HG02943 (cell line): Measurements from ENCODE around the gene CCDC54.

Source experiments
- ATAC-seq: cut with Tn5 transposase; IDR thresholded peaks from one replicate; pipeline ENCODE4 v1.9.1; 2021; ENCODE audit warnings: mild to moderate bottlenecking, low read depth, moderate library complexity; ENCODE audit not compliant: unreplicated experiment

The CCDC54 gene

DNA sequence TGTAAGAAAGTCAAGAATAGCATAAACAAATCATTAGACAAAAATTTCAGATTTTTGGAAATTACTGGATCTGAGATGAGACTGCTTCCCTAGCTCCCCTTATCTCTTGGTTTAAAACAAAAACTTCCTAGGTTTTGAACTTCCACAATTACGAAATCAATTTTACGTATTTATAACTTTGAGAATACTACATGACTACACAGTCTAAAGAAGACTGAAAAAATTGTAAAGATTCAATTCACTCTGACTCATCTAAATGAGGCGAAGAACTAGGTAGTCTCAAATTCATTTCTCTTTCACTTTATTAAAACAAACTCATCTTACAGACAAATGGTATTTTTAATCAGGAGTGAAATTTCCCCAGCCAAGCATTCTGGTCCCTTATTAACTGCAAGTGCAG lies 10.3 kb downstream of the CCDC54 start:
- no peak for ATAC-seq

DNA sequence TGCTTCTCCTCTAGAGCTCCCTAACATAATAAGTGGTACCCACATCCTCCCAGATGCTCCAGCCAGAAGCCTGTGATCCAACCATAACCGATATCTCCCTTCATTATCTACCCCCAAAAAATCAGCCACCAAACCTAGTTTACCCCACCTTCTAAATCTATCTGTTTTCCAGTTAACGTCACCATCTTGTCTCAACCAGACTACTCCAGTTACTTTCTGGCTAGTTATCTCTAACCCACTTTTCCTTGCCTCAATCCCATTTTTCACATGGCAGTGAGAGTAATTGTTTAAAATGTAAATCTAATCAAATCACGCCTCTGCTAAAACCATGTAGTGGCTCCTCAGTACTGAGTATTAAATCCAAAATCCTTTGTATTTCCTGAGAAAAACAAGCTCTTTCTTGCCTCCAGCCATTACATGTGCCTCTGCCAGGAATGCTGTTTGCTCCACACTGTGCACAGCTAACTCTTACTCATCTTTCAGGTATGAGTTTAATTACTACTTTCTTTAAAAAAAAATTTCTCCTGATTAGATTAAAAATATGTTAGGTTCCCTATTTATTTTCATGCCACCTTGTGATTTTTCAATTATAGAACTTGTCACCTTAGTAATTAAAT lies 15.4 kb downstream of the CCDC54 start:
- ATAC-seq = no peak

DNA sequence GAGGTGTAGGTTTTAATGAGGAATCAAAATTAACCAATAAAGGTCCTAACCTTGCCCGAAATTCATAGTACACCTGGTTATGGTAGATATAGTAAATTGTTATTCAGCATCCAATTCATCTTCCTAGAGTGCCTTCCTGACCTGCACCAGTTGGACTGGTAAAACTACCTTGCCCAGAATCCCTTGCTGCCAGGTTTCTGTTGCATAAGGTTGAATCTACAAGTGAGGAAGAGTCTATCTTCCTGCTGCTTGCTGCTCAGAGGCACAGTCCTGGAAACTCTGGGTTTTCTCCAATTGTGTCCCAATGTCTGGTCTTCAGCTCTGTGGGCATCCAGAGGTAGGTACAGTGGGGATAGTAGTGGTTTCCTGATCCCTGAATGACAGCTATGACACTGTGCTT lies 17.3 kb downstream of the CCDC54 start:
- no peak for ATAC-seq

DNA sequence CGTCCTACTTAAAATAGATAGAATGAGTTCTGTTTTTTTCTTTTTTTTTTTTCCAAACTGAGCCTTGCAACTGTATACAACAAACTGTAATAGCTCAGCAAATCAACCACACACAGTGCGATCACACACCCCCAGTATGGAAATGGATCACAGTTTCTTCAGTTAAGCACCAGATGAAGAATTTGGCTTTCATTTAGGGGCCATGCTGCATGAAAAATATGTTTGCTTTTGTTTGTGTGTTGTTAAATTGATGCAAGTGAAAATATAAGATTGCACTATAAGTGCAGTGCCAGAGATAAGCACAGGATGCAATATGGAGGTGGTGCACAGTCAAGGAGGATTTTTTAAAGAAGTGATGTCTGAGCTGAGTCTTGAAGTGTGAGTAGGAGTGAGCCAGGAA lies 17.8 kb downstream of the CCDC54 start:
- ATAC-seq = no peak

DNA sequence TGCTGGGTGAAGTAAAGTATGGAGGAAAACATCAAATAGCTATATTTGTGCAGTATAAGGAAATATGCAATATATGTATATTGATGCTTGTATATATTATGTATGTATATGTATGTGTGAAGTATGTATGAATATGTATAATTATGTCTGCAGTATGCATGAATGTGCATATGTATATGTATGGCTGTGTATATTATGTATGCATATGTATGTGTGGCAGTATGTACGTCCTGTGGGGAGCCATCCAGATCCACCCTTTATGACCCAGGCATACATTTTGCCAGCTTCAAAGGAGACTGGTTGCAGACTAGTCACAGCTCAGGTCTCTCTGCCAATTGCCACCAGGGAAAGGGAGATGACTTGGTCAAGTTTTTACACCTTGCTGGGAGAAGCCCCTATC lies 24.1 kb downstream of the CCDC54 start:
- no peak for ATAC-seq

DNA sequence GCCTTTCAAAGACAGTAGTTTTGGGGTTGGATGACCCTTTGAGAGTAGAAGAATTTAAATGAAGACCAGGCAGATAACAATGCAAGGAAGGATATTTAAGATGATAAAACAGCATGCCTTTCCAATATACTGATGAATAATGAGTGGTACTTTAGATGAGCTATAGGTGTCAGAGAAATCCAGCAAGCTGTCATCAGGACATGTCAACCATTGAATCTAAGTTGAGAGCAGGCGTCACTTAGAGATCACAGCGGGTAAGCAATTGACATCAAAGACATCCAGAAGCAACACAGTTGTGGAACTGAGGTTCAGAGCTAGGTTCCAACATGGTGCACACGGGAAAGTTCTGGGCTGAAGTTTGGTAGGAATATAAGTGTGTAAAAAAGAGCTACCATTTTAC lies 25.0 kb downstream of the CCDC54 start:
- ATAC-seq = no peak

DNA sequence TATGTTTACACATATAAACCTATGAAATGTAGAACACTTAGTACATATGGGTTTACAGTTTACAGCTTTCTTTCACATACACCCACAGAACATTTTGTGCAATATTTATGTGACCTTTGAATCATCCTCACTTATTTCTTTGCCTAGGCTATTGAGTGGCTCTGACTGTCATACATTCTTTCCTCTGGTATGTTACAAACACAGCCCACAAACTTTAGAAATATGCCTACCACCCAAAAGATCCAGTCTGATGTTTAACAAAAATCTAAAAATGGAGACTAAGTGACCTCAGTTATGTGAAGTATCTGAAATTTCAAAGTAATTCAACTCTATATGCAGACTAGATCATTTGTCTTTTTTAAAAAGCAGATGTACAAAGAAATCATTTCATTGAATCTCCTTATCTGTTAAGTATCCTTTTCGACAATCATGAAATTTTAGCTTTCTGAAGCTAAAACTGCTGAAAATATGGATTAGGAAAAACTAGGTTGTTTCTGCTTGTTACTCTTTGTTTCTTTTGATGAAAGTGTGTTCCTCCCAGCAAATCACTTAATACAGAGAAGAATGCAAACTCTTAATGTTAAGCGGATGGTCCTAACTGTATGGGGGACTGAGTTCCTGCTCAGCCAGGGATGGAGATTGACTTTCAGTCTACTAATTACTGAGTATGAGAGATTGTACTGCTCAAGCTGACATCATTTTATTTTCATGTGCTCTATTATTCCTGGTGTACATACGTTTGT lies 27.7 kb downstream of the CCDC54 start:
- no peak for ATAC-seq

DNA sequence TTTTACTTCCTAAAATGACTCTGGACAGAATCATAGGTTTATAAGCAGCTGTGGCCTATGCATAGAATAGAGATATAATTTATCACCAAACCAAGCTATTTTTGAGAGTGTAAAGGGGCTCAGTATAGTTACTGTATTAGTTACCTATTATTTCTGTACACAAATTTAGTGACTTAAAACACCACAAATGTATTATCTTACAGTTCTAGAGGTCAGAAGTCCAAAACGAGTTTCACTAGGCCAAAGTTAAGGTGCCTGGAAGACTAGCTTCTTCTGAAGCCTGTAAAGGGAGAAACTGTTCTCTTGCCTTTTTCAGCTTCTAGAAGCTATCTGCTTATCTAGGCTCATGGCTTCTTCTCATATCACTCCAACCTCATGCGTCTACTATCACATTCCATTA lies 30.1 kb downstream of the CCDC54 start:
- no peak for ATAC-seq

DNA sequence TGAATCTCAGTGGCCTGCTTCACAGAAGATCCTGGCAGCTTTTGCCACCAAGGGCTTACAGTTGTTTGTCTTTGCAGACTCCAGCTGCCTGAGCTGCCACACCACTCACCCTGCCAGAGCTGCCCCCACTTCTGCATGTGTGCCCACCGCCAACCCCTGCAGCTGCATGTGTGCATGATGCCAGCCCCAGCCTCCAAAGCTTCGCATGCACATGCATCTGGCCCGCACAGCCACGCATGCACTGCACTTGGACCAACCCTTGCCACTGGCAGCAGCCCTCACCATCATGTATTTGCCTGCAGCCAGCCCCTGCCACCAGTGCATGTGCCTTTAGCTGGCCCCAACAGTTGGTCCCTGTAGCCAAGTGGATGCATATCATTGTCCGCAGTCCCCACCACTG lies 31.3 kb downstream of the CCDC54 start:
- ATAC-seq = no peak

DNA sequence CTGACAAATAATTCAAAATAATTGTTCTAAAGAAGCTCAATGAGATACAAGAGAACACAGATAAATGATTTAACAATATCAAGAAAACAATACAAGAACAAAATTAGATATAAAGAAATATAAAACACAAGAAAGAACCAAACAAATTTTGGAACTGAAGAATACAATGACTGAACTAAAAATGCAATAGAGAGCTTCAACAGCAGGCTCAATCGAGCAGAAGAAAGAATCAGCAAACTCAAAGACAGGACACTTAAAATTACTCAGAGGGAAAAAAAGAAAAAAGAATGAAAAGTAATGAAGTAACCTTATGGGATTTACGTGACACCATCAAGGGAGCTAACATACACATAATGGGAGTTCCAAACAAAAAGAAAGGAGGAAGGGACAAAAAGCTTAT lies 32.1 kb downstream of the CCDC54 start:
- no peak for ATAC-seq

DNA sequence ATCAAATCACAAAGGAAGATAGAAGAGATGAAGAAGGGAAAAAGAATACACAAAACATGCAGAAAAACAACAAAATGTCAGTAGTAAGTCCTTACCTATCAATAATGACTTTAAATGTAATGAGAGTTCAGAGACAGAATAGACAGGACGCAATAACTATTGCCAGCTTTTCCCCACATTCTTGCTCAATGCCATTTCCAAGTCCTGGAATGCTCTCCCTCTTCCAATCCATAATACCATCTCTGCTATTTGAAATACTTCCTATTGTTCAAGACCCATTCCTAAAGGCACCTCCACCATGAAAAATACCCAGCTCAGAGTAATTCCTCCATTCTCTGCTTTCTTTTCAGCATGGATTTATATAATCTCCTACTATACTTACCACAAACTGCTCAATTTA lies 33.4 kb downstream of the CCDC54 start:
- ATAC-seq = no peak

DNA sequence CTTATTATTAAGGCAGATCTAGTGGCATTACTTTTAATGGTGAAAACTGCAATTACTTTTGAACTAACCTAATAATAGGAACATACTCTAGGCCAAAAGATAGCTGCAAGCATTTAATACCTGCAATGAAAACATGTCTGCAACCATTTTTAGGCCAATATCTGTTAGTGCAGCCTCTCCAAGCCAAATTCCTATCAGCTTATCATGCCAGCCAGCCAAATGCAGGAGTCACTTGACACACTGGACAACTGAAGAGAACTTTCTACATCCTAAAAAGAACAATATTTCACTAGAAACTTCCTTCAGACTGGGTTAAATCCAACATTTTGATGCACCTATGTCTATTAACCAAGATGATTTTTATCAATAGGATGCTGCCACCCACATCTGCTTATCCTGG lies 33.8 kb downstream of the CCDC54 start:
- no peak for ATAC-seq

DNA sequence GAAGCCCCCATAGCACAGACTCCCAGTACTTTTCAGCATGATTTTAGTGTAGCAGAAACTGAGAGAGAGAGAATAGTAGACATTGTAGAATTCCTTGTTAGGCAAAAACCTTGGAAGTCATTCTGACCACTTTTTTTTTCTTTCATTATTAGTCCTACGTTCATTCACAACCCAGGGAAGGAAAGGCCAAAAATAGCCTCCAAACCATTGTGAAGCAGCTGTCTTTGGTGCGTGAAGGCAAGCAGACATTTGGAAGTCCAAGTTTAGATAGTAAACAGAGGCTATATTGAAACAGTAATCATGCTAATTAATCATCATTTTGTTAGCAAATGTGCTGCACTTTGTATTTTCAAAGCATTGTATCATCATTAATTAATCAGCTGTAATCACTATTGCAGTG lies 34.5 kb downstream of the CCDC54 start:
- no peak for ATAC-seq

DNA sequence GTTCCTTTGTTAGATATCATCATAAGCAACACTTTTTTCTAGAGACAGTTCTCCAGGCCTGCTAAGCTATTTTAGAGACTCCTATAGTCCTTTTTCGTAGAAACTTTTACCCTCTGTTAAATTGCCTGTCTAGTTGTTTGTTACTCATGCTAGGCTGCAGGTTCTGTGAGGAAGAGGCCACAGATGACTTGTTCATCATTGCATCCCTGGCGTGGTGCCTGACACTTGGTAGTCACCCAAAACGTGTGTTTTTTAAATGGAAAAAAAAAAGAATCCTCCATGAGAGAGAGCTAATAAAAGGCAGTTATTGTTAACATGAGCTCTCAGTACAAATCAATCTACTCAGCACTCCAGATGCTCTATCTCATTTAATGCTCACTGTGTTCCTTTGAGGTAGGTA lies 35.1 kb downstream of the CCDC54 start:
- no peak for ATAC-seq

DNA sequence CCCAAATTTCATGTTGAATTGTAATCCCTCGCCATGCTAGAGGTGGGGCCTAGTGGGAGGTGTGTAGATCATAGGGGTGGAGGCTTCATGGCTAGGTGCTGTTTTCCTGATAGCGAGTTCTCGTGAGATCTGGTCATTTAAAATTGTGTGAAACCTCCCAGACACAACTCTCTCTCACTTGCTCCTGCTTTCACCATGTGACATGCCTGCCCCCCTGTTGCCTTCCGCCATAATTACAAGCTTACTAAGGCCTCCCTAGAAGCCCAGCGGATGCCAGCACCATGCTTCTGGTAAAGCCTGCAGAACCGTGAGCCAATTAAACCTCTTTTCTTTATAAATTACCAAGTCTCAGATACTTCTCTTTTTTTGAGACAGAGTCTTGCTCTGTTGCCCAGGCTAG lies 36.0 kb downstream of the CCDC54 start:
- no peak for ATAC-seq

DNA sequence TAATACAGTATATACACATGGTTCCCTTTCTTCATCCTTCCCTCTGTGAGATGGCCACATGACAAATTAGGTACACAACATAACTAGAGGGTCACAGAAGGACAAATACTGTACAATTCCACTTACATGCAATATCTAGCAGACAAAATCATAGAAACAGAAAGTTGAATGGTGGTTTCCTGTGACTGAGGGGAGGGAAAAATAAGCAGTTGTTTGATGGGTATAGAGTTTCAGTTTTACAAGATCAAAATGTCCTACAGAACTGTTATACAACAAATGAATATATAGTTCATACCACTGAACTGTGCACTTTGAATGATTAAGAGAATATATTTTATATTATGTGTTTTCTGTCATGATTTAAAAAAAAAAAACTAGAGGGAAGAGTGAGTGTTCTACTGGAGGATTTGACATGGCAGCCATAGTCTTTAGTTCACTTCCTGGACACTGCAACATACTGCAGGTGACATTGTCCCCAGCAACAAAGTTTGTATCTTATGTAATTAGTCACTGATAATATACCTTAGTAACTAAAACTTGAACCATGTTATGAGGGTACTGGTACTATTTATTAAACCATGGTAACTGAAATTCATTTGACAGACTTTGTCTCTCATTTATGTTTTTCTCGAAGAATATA lies 37.2 kb downstream of the CCDC54 start:
- peak; percentile 91 for ATAC-seq

DNA sequence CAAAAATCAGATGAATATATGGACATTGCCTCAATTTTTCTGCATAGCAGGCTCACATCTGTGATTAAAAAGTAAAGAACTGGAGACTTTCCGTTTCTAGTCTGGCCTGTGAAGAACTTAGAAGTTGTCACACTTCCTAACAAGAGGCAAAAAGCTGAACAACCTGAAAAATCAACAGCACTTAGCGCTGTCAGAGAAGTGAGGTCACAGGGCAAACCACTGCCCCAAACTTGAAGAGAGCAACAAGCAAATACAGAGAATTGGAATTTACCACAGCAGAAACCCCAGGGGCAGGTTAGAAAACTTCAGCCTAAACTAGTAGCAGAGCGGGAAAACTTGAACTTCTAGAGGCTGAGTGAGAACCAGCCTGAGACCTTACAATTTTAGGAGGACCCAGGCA lies 38.9 kb downstream of the CCDC54 start:
- ATAC-seq = no peak

DNA sequence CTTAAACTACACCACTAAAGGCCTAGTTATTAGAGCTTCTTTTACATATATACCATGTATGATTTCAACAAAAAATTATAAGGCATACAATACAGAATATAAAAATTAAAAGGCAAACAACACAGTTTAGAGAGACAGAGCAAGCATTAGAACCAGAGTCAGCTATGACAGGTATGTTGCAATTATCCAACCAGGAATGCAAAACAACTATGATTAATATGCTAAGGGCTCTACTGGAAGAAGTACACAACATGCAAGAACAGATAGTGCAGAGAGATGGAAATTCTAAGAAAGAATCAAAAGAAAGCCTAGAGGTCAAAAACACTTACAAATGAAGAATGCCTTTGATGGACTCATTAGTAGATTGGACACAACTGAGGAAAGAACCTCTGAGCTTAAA lies 39.6 kb downstream of the CCDC54 start:
- ATAC-seq = no peak

DNA sequence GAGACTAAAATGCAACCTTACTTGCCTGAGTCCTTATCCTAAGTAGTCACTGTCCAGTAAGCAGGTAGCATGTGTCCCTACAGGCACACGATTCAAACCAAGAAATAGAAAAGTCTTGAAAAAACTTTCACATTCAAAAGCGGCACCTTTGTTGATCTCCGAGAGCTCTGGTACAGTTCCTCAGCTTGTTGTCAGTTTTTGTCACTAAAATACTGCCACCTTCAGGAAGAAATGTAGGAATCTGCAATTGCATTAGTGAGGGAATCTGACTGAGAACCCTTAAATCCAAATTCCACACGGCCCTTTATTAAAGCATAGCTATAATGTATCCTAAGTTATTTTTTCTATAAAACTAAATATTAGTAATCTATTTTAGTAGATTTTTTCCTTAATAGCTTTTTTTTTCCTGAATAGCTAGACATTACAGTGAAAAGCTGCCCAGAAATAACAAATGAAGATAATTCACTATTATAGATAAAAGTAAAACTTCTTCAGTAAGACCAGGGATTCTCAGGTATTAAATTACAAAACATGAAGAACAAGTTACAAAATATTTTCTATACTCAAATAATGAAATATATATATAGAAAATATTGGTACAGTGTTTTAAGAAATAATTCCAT lies 44.0 kb downstream of the CCDC54 start:
- peak; percentile 91 for ATAC-seq

DNA sequence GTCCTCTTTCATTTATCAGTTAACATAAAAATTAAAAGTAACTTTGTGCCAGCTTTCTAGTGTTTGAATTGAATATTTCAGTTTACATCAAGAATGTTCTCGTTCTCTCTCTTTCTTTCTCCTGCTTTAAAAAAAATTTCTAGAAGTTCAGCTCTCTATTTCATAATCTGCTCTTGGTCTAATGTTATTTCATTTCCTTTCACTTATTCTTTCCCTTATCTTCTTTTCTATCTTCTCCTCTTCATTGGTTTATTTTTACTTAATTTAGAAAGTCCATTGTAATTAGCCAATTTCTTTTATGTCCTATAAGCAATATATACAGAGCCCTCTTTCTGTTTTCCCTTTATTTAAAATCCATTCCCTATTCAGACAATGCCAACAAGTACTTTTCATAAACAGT lies 44.6 kb downstream of the CCDC54 start:
- ATAC-seq = no peak

DNA sequence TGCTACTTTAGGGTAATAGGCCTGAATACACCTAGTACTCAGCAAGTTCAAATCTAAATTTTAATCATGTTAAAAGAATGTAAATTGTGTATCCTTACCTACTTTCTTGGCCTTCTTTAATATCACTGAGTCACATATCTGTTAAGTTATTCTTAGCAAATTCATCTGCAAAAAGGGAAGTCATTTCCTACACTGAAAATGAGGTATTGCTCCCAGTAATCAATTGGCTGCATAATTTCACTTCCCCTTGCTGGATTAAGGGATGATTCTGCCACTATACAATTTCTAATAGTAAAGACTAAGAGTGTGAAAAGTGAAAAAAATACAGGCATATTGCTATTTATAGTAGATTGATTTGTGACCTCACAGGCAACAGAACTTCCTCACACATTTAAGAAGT lies 47.8 kb downstream of the CCDC54 start:
- no peak for ATAC-seq

DNA sequence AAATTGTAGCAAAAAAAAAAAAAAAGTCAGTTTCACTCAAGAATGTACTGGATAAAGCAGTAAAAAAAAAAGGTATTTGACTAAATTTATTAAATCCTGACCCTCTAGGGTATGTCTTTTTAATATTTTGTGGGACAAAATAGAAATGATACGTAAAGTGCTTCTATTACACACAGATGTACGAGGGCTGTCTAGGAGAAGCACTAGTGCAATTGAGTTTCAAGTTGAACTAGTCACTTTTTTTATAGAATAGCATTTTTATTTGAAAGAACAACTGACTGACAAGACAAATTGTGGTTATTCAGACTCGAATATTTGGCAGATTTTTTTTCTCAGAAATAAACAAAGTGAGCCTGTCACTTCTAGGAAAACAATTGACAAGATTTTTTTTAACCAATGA lies 49.0 kb downstream of the CCDC54 start:
- no peak for ATAC-seq
